Islet precursor cell (in vitro differentiated cells): ENCODE data around the gene TBC1D17.

ENCODE experiments used
- DNase-seq: peaks from one replicate; pipeline ENCODE4 v3.0.0-alpha.2; 2018

TBC1D17 gene

DNA sequence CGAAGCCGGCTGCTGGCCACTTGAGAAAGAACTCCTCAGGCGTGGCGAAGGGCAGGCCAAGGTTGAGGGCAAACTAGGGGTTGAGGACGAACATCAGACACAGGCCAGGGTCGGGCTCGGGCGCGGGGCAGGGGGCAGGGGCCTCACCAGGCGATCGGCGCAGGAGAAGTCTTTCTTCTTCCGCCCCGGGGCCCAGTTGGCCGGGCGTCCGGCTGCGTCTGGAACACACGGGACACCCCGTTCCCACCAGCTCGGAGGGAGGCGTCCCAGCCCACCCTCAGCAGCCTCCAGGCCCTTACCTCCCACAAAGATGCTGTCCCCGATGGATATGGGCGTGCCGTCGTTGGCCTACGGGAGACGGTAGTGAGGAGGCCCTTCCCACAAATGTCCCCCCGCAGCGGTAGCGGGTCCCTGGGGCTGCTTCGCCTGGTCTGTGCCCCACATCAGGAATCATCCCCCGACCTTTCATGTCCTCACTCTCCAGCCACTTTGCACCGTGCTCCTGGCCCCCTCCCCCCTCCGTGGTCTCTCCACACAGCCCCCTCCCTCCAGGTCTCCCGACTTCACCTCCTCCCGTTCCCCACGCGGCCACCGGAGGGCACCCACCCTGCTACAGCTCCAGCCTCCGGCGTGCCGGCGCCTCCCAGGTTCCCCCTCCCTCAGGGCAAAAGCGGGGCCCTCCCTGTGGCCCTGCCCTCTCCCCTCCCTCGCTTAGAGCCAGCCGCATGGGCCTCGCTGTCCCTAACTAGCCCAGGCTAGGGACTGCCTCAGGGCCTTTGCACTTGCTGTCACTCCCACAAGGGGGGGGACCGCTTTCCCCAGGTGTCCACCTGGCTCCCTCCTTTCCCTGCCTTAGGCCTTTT lies 14.9 kb upstream of the TBC1D17 start:
- DNase-seq, result peak; percentile 79

DNA sequence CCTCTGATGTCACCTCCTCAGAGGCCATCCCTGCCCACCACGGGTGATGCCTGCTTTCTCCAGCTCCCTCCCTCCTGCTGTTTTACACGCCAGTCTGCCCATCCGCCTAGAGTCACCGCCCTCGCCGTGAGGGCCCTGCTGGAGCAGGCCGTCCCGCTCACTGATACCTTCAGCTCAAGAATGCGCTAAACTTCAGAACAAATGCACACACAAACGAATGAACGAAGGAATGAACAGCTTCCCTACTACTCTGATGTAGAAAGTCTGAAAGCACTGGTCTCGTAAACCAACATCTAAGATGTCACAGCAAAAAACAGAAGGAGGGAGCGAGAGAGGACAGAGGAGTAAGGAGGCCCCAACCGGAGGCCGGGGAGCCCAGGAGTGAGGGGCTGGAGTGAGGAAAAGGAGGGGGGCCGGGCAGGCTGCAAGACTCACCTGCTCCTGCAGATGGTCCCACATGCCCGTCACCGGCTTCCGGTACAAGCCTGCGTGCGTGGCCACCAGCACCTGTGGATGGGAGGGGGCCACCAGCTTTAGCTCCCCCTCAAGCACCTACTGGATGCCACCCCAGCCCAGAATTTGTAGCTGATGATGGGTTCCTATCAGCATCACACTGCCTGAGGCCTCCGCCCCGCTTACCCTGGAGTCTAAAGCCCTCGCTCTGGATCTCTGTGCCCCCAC lies 14.1 kb upstream of the TBC1D17 start:
- no peak for DNase-seq

DNA sequence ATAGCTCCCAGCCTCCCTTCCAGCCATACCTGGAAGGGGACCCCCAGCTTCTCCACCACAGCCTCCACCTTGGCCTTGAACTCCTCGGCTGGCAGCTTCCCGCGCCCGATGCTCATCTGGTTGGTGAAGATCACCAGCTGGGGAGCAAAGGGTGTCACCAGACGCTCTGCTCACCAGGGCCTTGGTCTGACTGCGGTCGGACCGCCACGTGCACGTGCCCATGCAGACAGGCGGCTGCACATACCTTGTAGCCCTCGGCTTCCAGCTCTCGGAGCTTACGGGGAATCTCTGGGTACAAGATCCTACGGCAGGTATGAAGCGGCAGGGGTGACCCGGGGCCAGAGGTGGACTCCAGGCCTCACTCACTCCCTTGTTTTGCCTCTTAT lies 13.6 kb upstream of the TBC1D17 start:
- DNase-seq, result peak; percentile 38

DNA sequence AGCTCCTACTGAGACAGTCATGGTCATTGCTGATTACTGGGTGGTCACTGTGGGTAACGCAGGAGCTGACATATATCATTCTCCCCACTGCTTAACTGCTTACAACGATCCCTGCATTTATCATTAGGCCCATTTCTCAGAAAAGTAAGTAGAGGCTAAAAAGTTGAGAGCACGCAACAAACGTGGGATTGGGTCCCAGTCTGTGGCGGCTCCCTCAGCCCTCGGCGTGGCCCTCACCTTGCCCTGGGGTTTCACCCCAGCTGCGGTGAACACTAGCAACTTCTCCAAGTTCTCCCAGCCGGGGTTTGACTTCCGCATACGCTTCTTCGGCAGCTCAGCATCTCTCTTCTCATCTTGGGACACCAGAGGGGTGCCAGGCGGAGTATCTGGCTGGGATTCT lies 12.6 kb upstream of the TBC1D17 start:
- no peak for DNase-seq

DNA sequence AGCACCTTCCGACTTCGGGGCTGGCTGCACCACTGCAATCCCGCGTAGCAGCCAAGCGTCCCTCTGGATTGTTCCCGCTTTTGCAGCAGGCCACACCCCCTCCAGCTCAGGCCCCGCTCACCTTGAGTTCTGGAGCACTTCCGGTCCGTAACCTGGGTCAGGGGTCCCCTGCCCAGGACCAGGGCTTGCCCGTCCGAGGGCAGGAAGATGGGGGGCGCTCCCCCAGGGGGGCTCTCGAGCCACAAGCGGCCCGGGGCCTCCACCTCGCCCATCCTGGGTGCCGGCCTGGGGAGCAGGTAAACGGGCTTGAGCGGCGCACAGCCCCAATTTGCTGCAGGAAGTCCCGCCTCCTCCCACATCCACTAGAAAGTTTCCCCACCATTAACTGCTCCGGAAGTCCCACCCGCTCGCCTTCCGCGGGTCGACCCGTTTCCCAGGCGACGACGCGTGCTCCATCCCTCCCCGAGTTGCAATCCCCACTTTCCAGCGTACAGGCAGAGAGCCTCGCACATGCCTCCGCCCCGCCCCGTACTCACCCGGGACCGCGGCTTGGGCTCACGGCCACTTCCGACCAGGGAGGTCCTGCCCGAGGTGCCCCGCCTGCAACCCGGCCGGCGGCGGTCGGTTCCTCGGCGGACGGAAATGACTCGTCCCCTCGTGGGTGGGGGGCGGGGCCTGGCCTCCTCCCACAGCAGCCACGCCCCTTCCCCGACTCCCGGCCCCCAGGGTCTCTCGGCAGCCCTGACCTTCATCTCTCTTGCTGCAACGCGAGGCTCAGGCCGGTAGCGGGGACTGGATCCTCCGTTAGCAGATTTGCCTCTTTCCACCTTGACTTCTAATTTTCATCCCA lies 10.3 kb upstream of the TBC1D17 start, which contains the start of gene PNKP:
Gene PNKP, minus strand, starts transcription at position 644 of the 850 bp plus-strand sequence. Its CDS starts 372 bp downstream, at position 272.
- peak; percentile 96 for DNase-seq

DNA sequence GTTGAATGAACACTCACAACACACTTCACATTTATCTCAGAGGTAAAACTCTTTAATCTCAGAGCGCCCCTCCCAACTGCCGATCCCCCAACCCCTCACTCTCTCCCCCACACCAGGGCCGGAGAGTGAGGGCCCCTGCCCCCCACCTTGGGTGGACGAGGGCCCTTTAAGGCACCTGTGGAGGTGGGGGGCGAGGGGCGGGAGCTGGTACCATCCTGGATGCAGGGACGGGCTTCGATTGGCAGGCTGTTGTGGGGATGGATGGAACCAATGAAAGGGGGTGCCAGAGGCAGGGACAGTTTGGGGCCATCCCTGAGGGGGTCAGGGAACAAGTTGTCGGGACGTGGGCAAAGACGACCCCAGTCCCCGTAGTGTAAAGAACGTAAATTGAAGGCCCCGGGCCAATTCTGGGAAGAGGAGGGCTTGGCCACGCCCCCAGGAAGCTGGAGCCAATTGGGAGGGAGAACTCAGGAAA lies 8.5 kb upstream of the TBC1D17 start:
- DNase-seq, result no peak

DNA sequence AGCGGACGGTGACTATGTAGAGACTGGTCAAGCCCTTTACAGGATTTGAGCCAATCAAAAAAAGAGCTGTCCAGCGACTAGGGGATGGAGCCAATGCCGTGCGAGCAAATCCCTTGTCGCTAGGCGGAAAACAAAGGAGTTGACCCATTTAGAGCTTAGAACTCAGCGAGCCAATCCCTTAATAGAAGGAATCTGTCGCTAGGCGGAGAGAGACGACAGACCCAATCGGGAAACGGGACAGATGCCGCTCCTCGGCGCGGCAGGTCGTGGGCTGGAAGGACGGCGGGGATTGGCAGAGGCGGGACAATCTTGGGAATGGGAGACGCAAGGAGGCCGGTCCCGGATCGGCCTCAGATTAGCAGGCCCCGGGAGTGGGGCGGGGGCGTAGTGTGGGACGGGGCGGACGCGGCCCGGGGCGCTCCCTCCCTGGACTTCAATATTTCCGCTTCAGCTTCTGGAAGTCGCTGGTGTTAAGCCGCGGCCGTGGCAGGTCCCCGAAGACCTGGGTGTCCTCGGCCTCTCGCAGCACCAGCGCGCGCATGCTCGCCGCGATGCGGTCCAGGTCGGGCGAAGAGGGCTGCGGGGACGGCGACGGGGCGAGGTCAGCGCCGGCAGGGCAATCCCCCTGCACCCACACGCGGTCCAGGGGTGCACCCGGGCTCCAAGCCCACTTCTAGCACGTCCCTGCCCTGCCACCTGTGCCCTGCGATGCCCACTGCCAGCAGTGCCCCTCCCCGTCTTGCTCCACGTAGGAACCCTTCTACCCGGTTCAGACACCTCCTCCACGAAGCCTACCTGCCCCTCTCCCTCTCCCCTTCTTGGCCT lies 7.8 kb upstream of the TBC1D17 start:
- DNase-seq, result peak; percentile 99

DNA sequence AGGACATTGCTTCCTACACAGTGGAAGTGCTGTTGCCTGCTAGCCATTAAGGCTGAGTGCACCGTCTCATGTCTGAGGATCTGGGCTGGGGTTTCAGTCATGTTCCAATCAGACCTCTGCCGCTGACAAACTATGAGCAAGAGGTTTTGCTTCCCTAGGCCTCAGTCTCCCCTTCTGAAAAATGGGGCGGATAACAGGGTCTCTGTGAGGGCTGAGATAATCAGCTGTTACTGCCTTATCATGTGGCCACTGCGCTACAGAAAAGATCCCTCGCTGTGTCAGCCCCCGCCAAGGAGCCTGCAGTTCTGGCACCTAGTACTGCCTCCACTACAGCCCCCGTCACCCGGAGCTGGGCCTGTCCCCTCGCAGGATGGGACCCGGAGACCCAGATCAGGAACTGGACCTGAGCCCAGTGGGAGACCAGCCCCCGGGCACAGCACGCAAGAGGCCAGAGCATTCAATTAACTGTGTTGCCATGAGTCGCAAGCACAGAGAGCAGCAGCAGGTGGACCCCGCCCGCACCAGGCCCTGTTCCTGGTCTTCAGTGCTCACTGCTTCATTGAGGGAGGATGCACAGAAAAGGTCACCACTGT lies 7.1 kb upstream of the TBC1D17 start:
- no peak for DNase-seq

DNA sequence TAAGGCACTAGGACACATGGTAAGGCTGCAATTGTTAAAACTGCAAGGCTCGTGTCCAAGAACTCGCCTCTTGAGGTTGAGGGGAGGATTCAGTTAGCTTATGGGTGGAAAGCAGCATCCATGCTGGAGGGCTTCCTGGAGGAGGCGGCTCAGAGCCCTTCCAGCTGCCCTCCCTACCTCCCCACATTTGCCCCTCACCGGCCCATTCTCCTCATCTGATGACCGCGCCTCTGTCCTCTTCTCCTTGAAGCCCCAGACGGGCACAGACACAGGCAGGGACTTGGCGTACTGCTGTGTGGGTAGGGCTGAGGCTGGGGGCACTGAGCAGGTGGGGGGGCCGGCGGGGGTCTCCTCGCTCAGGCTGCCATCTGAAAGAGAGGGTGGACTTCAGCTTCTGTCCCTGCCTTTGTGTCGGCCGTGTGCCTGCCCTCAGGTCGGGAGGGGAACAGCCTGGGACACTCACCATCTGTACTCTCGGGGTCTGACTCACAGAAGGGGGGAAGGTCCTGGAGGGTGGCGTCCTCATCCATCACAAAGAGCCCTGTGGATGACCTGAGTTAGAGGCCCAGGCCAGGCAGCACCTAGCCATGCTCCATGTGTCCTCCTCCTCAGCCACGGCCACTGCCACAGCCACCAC lies 6.0 kb upstream of the TBC1D17 start:
- no peak for DNase-seq

DNA sequence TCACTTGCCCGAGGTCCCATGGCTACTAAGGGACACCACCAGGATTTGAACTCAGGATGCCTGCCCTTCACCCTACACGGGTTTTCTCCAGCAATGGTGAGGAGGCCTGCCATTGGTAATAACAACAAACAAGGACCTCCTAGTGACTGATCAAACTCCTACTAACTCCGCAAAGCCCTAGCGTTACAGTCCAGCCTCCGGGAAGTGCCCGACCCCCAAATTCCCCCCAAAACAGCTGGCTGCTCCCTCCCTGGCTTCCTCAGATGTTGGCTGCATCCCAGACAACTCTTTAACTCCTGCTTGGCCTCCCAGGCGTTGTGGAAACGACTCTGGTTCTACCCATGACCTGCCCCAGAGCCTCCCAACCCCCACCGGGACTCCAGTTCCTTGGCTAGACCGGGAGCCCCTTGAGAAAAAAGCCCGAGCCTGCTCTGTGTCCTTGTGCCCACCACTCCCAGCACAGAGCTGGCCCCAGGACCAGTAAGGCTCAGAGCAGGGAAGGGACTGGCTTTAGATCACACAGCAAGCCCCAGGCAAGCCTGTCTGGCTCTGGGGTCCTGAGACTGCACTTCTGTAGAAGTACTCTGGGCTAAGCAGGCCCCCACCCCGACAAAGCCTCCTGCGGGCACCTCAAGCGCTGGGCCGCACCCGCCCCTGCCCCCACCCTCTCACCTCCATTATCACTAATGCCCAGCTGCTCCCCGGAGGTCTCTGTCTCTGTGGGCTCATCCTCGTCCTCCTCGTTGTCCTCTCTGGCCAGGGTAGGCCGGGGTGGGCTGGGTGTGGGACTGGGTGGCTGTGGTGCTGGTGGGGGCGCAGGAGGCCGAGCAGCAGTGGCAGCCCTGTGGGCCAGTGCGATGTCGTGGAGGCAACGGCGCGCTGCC lies 5.0 kb upstream of the TBC1D17 start:
- no peak for DNase-seq

DNA sequence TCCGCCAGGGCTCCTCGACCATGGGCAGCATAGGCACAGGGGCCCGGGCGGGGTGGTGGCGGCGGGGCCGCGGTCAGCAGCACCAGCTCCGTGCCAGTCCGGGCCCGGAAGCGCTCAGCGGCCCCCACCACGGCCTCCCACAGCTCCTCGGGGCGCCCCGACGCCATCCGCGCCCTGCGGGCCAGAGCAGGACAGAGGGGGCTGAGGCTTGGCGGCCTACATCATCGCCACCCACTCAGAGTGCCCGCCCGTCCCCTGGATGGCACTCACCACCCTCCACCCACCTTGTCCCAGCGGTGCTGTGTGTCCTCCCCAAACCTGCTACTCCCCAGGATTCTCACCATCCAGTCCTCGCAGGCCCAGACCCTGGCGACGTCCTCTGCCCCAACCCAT lies 4.4 kb upstream of the TBC1D17 start:
- no peak for DNase-seq

DNA sequence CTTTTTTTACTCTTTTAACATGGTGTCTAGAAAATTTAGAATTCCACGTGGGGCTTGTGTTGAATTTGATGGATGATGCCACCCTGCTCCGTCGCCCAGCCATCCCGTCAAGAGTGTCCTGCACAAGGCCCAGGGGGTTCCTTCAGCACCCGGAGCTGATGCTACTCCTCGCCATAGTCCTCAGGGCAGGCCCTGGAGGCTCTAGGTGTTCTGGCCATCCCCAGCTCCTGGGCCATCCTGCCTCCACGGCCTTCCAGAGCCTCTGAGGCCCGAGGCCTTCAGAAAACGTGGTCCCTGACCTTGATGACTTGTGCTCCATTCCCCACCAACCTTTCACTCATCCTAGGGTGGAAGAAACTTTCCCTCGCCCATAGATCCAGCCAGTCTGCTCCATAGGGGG lies 3.7 kb upstream of the TBC1D17 start:
- DNase-seq, result no peak

DNA sequence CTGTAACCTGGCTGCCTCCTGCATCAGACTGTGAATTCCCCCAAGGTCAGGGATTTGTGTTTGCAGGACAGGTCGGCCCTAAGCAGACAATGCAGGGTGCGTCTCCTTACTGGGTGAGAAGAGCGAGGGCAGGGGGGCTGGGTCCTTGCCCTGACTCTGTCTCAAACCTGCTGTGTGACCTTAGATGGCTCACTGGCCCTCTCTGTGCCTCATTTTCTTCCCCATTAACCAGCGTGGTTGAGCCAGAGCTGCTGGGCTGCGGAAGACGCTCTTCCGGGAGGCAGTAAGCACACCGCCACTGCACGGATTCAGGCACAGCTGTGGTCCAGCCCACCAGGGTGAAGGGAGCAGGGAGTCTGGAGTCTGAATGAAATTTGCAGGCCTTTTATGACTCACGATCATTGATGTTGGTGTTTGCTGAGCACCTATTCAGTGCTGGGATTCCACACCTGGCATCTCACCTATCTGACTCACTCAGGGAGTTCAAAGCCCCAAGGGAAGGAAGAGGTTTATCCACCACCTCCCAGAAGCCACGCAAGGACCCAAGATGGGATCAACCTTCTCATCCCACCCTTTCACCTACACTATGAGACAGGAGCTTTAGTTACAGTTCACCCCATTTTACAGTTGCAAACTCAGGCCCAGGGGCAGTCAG lies 2.9 kb upstream of the TBC1D17 start:
- no peak for DNase-seq

DNA sequence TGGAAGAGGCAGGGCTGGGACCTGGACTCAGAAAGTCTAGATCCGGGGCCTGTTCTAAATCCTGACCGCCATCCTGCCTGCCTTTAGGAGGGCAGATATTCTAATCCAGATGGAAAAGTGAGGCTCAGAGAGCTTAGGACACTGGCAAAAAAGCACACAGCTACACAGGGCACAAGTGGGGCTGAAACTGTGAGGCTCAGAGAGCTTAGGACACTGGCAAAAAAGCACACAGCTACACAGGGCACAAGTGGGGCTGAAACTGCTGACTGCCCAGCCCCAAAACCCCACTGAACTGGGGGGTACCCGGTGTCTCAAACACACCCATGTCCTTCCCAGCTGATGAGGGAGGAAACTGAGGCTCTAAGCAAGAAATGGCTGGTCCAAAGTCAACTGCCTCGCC lies 2.3 kb upstream of the TBC1D17 start:
- DNase-seq, result no peak

DNA sequence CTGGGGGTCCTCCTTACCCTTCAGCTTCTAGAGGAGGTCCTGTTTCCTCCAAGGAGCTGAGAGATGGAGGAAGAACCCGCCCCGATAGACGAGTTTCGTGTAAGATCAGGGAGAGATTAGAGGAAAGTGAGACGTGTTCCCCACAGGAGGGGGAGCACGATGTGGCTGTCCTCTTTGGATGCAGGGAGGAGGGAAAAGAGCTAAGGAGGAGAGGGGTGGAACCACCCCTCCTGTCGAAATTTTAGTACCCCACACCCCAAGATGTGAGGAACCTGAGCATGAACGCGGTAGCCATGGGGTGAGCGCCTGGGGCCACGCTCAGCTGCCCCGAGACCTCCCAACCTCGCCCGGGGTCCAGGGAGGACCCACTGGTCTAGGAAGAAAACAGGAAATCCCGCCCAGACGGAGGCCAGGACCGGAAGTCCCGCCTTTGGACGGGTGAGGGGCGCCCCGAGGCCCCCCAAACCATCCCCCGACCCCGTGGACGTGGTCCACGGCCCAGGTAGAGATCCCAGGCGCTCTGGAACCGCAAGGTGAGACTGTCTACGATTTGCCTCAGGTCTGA lies 1.6 kb upstream of the TBC1D17 start:
- DNase-seq, result no peak

DNA sequence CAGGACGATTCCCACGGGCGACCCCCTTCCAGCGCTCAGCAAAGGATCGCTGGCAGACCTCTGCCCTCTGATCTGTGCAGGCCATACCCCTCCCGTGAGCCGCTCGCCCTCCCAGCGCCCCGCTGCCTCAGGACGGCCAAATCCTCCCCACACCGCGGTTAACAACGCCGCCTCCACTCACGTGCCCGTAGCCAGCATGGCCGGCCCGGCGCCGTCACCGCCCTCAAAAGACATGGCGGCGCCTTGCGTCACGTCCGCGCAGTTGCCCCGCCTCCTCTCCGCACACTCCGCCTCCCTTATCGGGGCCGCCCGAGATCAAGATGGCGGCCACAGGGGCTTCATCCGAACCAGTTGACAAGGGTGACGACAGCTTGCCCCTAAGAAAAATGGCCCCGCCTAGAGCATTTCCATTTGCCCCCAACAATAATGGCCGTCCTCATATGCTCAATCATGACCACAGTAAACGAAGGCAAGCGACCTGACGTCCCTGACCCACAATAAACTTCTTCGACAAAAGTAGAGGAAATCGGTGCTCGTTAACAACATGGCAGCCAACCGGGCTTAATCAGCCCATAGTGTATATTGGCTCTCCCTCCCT lies 981 bp upstream of the TBC1D17 start:
- peak; percentile 99 for DNase-seq

DNA sequence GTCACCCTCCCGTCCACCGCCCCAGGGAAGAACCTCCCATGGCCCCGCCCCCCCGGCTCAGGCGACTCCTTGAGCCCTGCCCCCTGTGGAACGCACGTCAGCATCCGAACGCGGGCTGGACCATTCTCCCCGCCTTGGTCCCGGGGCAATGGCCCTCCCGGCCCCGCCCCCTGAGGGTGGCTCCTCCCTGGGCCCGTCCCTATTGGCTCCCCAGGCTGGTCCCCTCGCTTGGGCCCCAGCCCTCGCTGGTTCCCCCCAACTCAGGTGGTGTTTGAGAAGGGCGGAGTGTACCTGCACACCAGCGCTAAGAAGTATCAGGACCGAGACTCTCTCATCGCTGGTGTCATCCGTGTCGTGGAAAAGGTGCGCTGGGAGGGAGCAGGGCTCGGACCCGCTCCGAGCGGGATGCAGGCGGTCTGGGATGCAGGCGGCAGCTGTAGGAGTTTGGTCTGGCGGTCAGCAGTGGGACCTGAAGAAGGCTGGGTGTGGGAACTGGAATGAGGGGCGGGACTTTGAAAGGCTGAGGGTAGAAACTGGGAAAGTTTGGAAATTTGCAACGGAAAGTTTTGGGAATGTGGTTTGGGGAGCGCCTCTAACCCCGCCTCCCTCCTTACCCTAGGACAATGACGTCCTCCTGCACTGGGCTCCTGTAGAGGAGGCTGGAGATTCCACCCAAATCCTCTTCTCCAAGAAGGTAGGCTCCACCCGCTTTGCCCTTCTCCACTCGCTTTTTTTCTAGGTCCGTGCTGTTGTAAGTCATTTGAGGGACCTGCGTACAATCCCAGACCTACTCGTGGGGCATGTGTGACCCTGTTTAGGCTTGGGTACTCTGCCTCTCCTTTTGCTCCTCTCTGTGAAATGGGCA lies 609 bp downstream of the TBC1D17 start:
- peak; percentile 99 for DNase-seq

DNA sequence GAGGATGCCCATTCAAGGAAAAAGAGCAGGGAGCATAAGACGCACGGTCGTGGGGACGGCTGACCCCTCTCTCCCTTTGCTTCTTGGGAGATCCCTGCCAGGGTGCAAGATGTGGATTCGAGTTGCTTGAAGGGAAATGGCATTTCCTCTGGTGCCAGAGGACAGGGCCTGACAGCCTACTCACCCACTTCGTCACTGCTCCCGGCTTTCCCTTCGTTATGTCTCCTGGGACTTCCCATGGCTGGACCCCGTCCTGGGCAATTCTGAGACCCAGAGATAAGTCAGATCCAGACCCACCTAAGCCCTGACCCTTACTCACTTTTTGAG lies 1.2 kb downstream of the TBC1D17 start:
- no peak for DNase-seq
